Neuronal stem cell (in vitro differentiated cells): Measurements from ENCODE around the gene SENP1.

Experiments used
- DNase-seq: peaks from one replicate; pipeline ENCODE4 v3.0.0-alpha.2; 2013; ENCODE audit warnings: low spot score
- H2AFZ ChIP-seq: one replicate; pipeline ENCODE4 v1.6.1; 2013; ENCODE audit warnings: mild to moderate bottlenecking, low read length, inconsistent platforms
- H2AK5ac ChIP-seq: 2 replicates; pipeline ENCODE4 v1.6.1; 2013; ENCODE audit warnings: low read depth, mild to moderate bottlenecking, inconsistent platforms, low read length, moderate library complexity, mixed read lengths
- H2BK120ac ChIP-seq: 2 replicates; pipeline ENCODE4 v1.6.1; 2013; ENCODE audit warnings: low read depth, mild to moderate bottlenecking, inconsistent platforms, low read length, moderate library complexity, mixed read lengths
- H2BK12ac ChIP-seq: one replicate; pipeline ENCODE4 v1.6.1; 2013; ENCODE audit warnings: low read length, inconsistent platforms
- H2BK15ac ChIP-seq: 2 replicates; pipeline ENCODE4 v1.6.1; 2013; ENCODE audit warnings: mild to moderate bottlenecking, low read length, inconsistent platforms, mixed read lengths
- H2BK5ac ChIP-seq: one replicate; pipeline ENCODE4 v1.6.1; 2013; ENCODE audit warnings: inconsistent platforms, mild to moderate bottlenecking, low read length, moderate library complexity
- H3K14ac ChIP-seq: one replicate; pipeline ENCODE4 v1.6.1; 2013; ENCODE audit warnings: low read length, inconsistent platforms
- H3K18ac ChIP-seq: 2 replicates; pipeline ENCODE4 v1.6.1; 2013; ENCODE audit warnings: low read length, inconsistent platforms
- H3K23ac ChIP-seq: 2 replicates; pipeline ENCODE4 v1.6.1; 2013; ENCODE audit warnings: low read depth, mild to moderate bottlenecking, mixed read lengths, low read length, inconsistent platforms; ENCODE audit not compliant: poor library complexity
- H3K27ac ChIP-seq: replicated peaks from 3 replicates; pipeline ENCODE4 v1.5.1; 2013; ENCODE audit warnings: low read length, inconsistent platforms
- H3K27me3 ChIP-seq, 3 experiments: 2 replicates each; pipeline ENCODE4 v1.6.1; 2013; ENCODE audit warnings: low read length in 3 of 3, mild to moderate bottlenecking in 2 of 3, inconsistent platforms in 1 of 3, low read depth in 1 of 3, mixed read lengths in 1 of 3, moderate library complexity in 1 of 3; ENCODE audit not compliant: control insufficient read depth in 3 of 3, insufficient read depth in 3 of 3
- H3K36me3 ChIP-seq, 2 donors: replicated peaks in 1 of 2; 2 replicates each; pipeline ENCODE4 v1.6.1; 2013; ENCODE audit warnings: low read length in 2 of 2; ENCODE audit not compliant: control insufficient read depth in 2 of 2, insufficient read depth in 2 of 2
- H3K4ac ChIP-seq: 2 replicates; pipeline ENCODE4 v1.6.1; 2013; ENCODE audit warnings: inconsistent platforms, mild to moderate bottlenecking, low read length, moderate library complexity
- H3K4me1 ChIP-seq, 2 donors: 1 replicate in 1 of 2; 2 replicates in 1 of 2; pipeline ENCODE4 v1.6.1; 2013; ENCODE audit warnings: low read length in 2 of 2, low read depth in 1 of 2; ENCODE audit not compliant: control insufficient read depth in 2 of 2, insufficient read depth in 1 of 2
- H3K4me2 ChIP-seq: one replicate; pipeline ENCODE4 v1.6.1; 2013; ENCODE audit warnings: mild to moderate bottlenecking, low read length, inconsistent platforms; ENCODE audit not compliant: insufficient read depth, poor library complexity, severe bottlenecking
- H3K4me3 ChIP-seq, 2 donors: 2 replicates each; pipeline ENCODE4 v1.5.1; 2013; ENCODE audit warnings: low read length in 2 of 2, mild to moderate bottlenecking in 2 of 2, inconsistent platforms in 1 of 2, moderate library complexity in 1 of 2
- H3K79me1 ChIP-seq: one replicate; pipeline ENCODE4 v1.6.1; 2013; ENCODE audit warnings: low read depth, mild to moderate bottlenecking, inconsistent platforms, low read length, moderate library complexity
- H3K9ac ChIP-seq: one replicate; pipeline ENCODE4 v1.6.1; 2013; ENCODE audit warnings: mild to moderate bottlenecking, low read depth, low read length, inconsistent platforms; ENCODE audit not compliant: poor library complexity
- H3K9me3 ChIP-seq, 2 donors: replicated peaks in 1 of 2; 2 replicates each; pipeline versions ENCODE3 to v1.6.1; 2013; ENCODE audit warnings: low read length in 2 of 2, mild to moderate bottlenecking in 2 of 2, inconsistent platforms in 1 of 2, low read depth in 1 of 2, mixed read lengths in 1 of 2, moderate library complexity in 1 of 2; ENCODE audit not compliant: control insufficient read depth in 2 of 2, insufficient read depth in 1 of 2
- H4K8ac ChIP-seq: one replicate; pipeline ENCODE4 v1.6.1; 2013; ENCODE audit warnings: low read depth, mild to moderate bottlenecking, inconsistent platforms, low read length, moderate library complexity
- H4K91ac ChIP-seq: one replicate; pipeline ENCODE4 v1.6.1; 2013; ENCODE audit warnings: low read length, low read depth, mild to moderate bottlenecking, inconsistent platforms; ENCODE audit not compliant: poor library complexity
- WGBS, 2 donors: extraction: QIAGEN DNeasy Blood & Tissue Kit; methylation state at CpG; one replicate each; pipeline ENCODE4 v1.1.7; 2013; ENCODE audit warnings: missing lambda C conversion rate in 2 of 2, mixed read lengths in 1 of 2; ENCODE audit not compliant: insufficient read length in 2 of 2, insufficient replicate concordance in 1 of 2; ENCODE audit errors: extremely low coverage in 2 of 2; 5-methylcytosine and 5-hydroxymethylcytosine counted together

Gene SENP1

DNA sequence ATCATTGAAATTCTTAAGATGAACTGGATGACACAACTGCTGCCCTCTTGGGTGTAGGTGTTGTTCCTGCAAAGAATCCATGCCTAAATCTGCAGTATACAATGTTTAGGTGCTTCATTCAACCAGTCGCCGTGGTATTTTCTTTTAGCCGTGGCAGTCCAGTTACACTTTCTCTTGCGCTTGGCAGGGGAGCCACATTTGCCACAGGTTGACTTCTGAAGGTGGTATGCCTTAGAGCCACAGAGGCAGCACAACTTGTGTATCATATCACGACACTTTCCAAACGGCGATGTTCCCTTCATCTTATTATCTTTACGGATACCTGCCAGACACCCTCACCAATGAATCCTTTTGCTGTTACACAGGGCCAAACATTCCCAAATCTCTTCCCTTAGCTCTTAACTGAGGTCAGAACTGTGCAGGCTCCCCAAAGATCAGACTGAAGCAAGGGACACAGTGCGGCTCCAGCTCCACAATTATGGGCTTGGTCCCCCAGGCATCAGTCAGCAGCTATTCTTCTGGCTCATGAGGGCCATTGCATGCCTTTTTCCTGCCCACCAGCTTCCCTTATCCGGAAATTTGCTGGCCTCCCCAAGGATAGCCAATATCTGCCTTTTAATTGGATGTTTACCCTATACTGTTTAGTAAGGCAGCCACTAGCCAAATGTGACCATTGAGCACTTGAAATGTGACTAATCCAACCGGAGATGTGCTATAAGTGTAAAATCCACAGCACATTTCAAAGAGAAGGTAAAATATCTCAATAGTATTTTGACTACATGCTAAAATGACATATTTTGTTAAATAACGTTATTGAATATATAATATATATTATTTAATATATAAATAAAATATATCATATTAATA is 50.7 kb downstream of the SENP1 start:
- no peaks in the 10 kb centered on the region for H3K79me1 ChIP-seq
- peak overlapping the region; percentile 49 for H2BK15ac ChIP-seq
- H3K27ac ChIP-seq: peak overlapping the region; percentile 22
- no peak overlapping the region for H2BK120ac ChIP-seq
- H2AK5ac ChIP-seq: no peak overlapping the region
- no peak overlapping the region for H2AFZ ChIP-seq
- WGBS, 2 donors: no CpG with 5 or more reads among the region's 12 CpGs
- peaks cover 0 to 2% (median 0%) of the 10 kb centered on the region in 3 experiments for H3K27me3 ChIP-seq
- H3K36me3 ChIP-seq: peaks cover 9 to 47% of the 10 kb centered on the region in 2 donors
- no peak overlapping the region for H2BK12ac ChIP-seq
- no peak overlapping the region for H3K4me3 ChIP-seq
- peak overlapping the region; percentile 75 for H2BK5ac ChIP-seq
- DNase-seq: no peak
- no peak overlapping the region for H3K14ac ChIP-seq
- H4K91ac ChIP-seq: no peak overlapping the region
- H4K8ac ChIP-seq: peak overlapping the region; percentile 43
- H3K9ac ChIP-seq: no peak overlapping the region
- H3K9me3 ChIP-seq: peaks cover 2 to 20% of the 10 kb centered on the region in 2 donors
- H3K4ac ChIP-seq: no peak overlapping the region
- H3K4me1 ChIP-seq: peaks cover 0 to 4% of the 10 kb centered on the region in 2 donors
- peak overlapping the region; percentile 35 for H3K18ac ChIP-seq
- H3K23ac ChIP-seq: no peak overlapping the region
- no peak overlapping the region for H3K4me2 ChIP-seq

DNA sequence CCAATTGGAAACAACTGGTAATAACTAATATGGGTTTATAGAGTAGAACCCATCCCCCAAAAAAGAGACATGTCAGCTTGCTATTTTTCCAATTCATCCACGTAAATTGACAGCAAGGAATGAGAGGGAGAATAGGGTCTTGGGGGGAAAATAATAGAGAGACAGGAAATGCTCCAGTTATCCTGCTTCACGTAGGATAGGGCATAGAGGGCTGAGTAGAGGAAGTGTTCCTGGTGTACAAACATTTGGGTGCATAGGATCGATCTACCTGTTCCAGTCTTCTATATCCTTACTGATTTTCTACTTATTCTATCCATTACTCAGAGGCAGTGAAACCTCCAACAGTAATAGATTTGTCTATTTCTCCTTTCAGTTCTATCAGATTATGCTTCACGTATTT is 52.0 kb downstream of the SENP1 start:
- Histone ChIP-seq H3K4me1 (peaks cover 0 to 4% of the 10 kb centered on the region in 2 donors), H4K8ac (no peak overlapping the region), H2AK5ac (no peak overlapping the region), H2BK120ac (no peak overlapping the region), H3K36me3 (peaks cover 10 to 47% of the 10 kb centered on the region in 2 donors), H3K79me1 (no peaks in the 10 kb centered on the region), H3K27me3 (peaks cover 0 to 2% (median 0%) of the 10 kb centered on the region in 3 experiments), H2BK15ac (no peak overlapping the region), H3K4ac (no peak overlapping the region), H3K4me3 (no peak overlapping the region), H4K91ac (no peak overlapping the region), H2AFZ (no peak overlapping the region), H2BK5ac (no peak overlapping the region), H3K23ac (no peak overlapping the region), H3K4me2 (no peak overlapping the region), H3K9me3 (peaks cover 2 to 9% of the 10 kb centered on the region in 2 donors), H2BK12ac (no peak overlapping the region), H3K27ac (no peak overlapping the region), H3K9ac (no peak overlapping the region), H3K18ac (no peak overlapping the region), H3K14ac (no peak overlapping the region)
- no CpG with 5 or more reads among the region's 4 CpGs for WGBS, 2 donors
- no peak for DNase-seq

DNA sequence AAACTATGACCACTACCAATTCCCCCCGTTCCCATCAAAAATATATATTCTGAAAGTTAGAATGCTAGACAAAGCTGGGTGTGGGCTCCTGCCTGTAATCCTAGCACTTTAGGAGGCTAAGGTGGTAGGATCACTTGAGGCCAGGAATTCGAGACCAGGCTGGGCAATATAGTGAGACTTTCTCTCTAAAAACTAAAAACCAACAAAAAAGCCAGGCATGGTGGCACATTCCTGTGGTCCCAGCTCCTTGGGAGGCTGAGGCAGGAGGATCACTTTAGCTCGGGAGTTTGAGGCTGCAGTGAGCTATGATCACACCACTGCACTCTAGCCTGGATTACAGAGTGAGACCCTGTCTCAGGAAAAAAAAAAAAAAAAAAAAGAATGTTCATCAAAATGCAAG is 52.8 kb downstream of the SENP1 start:
- Histone ChIP-seq H3K79me1 (no peaks in the 10 kb centered on the region), H2AFZ (no peak overlapping the region), H2BK12ac (no peak overlapping the region), H3K14ac (no peak overlapping the region), H3K4me1 (peaks cover 0 to 4% of the 10 kb centered on the region in 2 donors), H4K8ac (no peak overlapping the region), H2BK15ac (no peak overlapping the region), H4K91ac (no peak overlapping the region), H3K18ac (no peak overlapping the region), H3K4me2 (no peak overlapping the region), H3K27ac (no peak overlapping the region), H3K36me3 (peaks cover 9 to 47% of the 10 kb centered on the region in 2 donors), H3K23ac (no peak overlapping the region), H3K4me3 (no peak overlapping the region), H2BK120ac (no peak overlapping the region), H3K27me3 (peaks cover 0 to 2% (median 0%) of the 10 kb centered on the region in 3 experiments), H3K9me3 (peaks cover under 1 to 2% of the 10 kb centered on the region in 2 donors), H3K4ac (no peak overlapping the region), H2BK5ac (no peak overlapping the region), H2AK5ac (no peak overlapping the region), H3K9ac (no peak overlapping the region)
- WGBS, 2 donors: no CpG with 5 or more reads among the region's 3 CpGs
- no peak for DNase-seq

DNA sequence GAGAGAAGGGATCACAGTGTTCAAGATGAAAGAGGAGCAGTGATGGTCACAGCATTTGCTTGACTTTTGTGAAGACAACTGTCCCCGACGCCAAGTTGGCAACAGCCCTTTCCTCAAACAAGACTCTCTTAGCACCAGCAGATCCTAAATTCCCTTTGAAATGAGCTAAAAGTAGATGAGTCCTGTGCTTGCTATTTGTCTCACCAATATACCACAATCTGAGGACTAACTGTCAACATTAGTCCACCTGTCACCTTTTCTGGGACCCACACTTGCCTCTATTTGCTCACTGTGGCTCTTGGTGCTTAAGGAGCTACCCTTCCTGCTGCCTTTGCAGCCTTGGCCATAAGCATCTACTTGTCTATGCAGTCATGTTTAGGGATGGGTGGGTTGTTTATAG is 54.2 kb downstream of the SENP1 start:
- Histone ChIP-seq H2AK5ac (no peak overlapping the region), H3K4me3 (no peak overlapping the region), H3K18ac (no peak overlapping the region), H2BK5ac (no peak overlapping the region), H2BK15ac (no peak overlapping the region), H3K27ac (no peak overlapping the region), H3K4me2 (no peak overlapping the region), H2BK12ac (no peak overlapping the region), H3K4me1 (peaks cover 0 to 4% of the 10 kb centered on the region in 2 donors), H3K79me1 (no peaks in the 10 kb centered on the region), H2BK120ac (no peak overlapping the region), H3K9ac (no peak overlapping the region), H4K91ac (no peak overlapping the region), H3K14ac (no peak overlapping the region), H3K9me3 (peaks cover 0 to 2% of the 10 kb centered on the region in 2 donors), H3K36me3 (peaks cover 12 to 61% of the 10 kb centered on the region in 2 donors), H4K8ac (no peak overlapping the region), H3K4ac (no peak overlapping the region), H3K27me3 (peaks cover 0 to 2% (median 0%) of the 10 kb centered on the region in 3 experiments), H2AFZ (no peak overlapping the region), H3K23ac (no peak overlapping the region)
- no peak for DNase-seq
- WGBS, 2 donors: no CpG with 5 or more reads among the region's 2 CpGs
